HepG2 (cell line): Measurements from ENCODE around the gene ING2.

Experiments
- ATAD3A ChIP-seq: sonication (generic); formaldehyde crosslinking; IDR thresholded peaks from 2 replicates; pipeline ENCODE4 v1.4.0; 2020; ENCODE audit warnings: missing genetic modification reagents
- CBX5 ChIP-seq: sonication (generic); formaldehyde crosslinking; IDR thresholded peaks from 2 replicates; pipeline ENCODE4 v1.4.0; 2020; ENCODE audit warnings: missing genetic modification reagents, borderline replicate concordance
- CERS6 ChIP-seq: sonication (generic); formaldehyde crosslinking; IDR thresholded peaks from 2 replicates; pipeline ENCODE4 v1.5.0; 2020; ENCODE audit warnings: missing genetic modification reagents
- MAX ChIP-seq: IDR thresholded peaks from 2 replicates; pipeline ENCODE4 v1.6.1; 2012; ENCODE audit warnings: inconsistent platforms
- MIER3 ChIP-seq: IDR thresholded peaks from 2 replicates; pipeline ENCODE4 v1.6.1; 2016; ENCODE audit warnings: missing compliant biosample characterization, borderline replicate concordance
- NR3C1 ChIP-seq: sonication (generic); formaldehyde crosslinking; IDR thresholded peaks from 2 replicates; pipeline ENCODE4 v1.4.0; 2020; ENCODE audit warnings: missing genetic modification reagents
- PAX8 ChIP-seq: sonication (generic); formaldehyde crosslinking; IDR thresholded peaks from 2 replicates; pipeline ENCODE4 v1.8.0; 2022; ENCODE audit warnings: mild to moderate bottlenecking, missing genetic modification reagents, borderline replicate concordance
- PCBP2 ChIP-seq: fragments of 200-400 bp; formaldehyde crosslinking; optimal IDR thresholded peaks from 2 replicates; pipeline ENCODE3; 2018; ENCODE audit warnings: low read length, low read depth; ENCODE audit not compliant: poor library complexity, severe bottlenecking
- POLR2A ChIP-seq, 2 experiments: IDR thresholded peaks; 2 replicates each; pipeline ENCODE4 v1.6.1; 2011; ENCODE audit warnings: low read depth in 2 of 2, low read length in 2 of 2, mild to moderate bottlenecking in 1 of 2, moderate library complexity in 1 of 2; ENCODE audit not compliant: insufficient read depth in 1 of 2
- RXRA ChIP-seq: sonication (generic); formaldehyde crosslinking; IDR thresholded peaks from 2 replicates; pipeline ENCODE4 v1.5.1; 2020; ENCODE audit warnings: missing genetic modification reagents
- TCF12 ChIP-seq, 2 experiments: fragments of 450-650 bp in 1 of 2; sonication (generic) in 1 of 2; formaldehyde crosslinking in 1 of 2; IDR thresholded peaks; 2 replicates each; pipeline versions ENCODE4 v1.6.1 to v1.8.0; 2017 to 2022; ENCODE audit warnings: antibody characterized with exemption in 1 of 2, mild to moderate bottlenecking in 1 of 2, missing genetic modification reagents in 1 of 2, moderate library complexity in 1 of 2
- TF ChIP-seq, protein P1 (sequence below): sonication (generic); formaldehyde crosslinking; IDR thresholded peaks from 2 replicates; pipeline ENCODE4 v1.5.0; 2020; ENCODE audit warnings: mild to moderate bottlenecking, missing genetic modification reagents, moderate library complexity
- TF ChIP-seq, protein P2 (sequence below): sonication (generic); formaldehyde crosslinking; IDR thresholded peaks from 2 replicates; pipeline ENCODE4 v1.5.0; 2020; ENCODE audit warnings: missing genetic modification reagents
- TF ChIP-seq, protein P3 (sequence below), 2 experiments: IDR thresholded peaks; 2 replicates each; pipeline ENCODE4 v1.6.1; 2011 to 2012; ENCODE audit warnings: low read length in 2 of 2, borderline replicate concordance in 1 of 2, low read depth in 1 of 2, mild to moderate bottlenecking in 1 of 2, moderate library complexity in 1 of 2

- TF ChIP-seq, protein P1, sequence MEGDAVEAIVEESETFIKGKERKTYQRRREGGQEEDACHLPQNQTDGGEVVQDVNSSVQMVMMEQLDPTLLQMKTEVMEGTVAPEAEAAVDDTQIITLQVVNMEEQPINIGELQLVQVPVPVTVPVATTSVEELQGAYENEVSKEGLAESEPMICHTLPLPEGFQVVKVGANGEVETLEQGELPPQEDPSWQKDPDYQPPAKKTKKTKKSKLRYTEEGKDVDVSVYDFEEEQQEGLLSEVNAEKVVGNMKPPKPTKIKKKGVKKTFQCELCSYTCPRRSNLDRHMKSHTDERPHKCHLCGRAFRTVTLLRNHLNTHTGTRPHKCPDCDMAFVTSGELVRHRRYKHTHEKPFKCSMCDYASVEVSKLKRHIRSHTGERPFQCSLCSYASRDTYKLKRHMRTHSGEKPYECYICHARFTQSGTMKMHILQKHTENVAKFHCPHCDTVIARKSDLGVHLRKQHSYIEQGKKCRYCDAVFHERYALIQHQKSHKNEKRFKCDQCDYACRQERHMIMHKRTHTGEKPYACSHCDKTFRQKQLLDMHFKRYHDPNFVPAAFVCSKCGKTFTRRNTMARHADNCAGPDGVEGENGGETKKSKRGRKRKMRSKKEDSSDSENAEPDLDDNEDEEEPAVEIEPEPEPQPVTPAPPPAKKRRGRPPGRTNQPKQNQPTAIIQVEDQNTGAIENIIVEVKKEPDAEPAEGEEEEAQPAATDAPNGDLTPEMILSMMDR, result no peak
- TF ChIP-seq RXRA (CRISPR knock-in tag) (no peak), MAX (no peak), CBX5 (CRISPR knock-in tag) (no peak), MIER3 (CRISPR knock-in tag) (no peak), POLR2A (IDR thresholded peaks at IDR 0.05; ENCODE audit: insufficient read depth in 1 of 2, low read depth in 2 of 2, low read length in 2 of 2) (no peak), CERS6 (no peak), PAX8 (CRISPR knock-in tag) (no peak), ATAD3A (CRISPR knock-in tag) (no peak), TCF12 (IDR thresholded peaks at IDR 0.05) (no peak), TCF12 (CRISPR knock-in tag; IDR thresholded peaks at IDR 0.05) (no peak), NR3C1 (CRISPR knock-in tag) (no peak), PCBP2 (no peak)
- TF ChIP-seq, protein P2, sequence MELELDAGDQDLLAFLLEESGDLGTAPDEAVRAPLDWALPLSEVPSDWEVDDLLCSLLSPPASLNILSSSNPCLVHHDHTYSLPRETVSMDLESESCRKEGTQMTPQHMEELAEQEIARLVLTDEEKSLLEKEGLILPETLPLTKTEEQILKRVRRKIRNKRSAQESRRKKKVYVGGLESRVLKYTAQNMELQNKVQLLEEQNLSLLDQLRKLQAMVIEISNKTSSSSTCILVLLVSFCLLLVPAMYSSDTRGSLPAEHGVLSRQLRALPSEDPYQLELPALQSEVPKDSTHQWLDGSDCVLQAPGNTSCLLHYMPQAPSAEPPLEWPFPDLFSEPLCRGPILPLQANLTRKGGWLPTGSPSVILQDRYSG (CRISPR knock-in tag), result no peak
- TF ChIP-seq, protein P3, sequence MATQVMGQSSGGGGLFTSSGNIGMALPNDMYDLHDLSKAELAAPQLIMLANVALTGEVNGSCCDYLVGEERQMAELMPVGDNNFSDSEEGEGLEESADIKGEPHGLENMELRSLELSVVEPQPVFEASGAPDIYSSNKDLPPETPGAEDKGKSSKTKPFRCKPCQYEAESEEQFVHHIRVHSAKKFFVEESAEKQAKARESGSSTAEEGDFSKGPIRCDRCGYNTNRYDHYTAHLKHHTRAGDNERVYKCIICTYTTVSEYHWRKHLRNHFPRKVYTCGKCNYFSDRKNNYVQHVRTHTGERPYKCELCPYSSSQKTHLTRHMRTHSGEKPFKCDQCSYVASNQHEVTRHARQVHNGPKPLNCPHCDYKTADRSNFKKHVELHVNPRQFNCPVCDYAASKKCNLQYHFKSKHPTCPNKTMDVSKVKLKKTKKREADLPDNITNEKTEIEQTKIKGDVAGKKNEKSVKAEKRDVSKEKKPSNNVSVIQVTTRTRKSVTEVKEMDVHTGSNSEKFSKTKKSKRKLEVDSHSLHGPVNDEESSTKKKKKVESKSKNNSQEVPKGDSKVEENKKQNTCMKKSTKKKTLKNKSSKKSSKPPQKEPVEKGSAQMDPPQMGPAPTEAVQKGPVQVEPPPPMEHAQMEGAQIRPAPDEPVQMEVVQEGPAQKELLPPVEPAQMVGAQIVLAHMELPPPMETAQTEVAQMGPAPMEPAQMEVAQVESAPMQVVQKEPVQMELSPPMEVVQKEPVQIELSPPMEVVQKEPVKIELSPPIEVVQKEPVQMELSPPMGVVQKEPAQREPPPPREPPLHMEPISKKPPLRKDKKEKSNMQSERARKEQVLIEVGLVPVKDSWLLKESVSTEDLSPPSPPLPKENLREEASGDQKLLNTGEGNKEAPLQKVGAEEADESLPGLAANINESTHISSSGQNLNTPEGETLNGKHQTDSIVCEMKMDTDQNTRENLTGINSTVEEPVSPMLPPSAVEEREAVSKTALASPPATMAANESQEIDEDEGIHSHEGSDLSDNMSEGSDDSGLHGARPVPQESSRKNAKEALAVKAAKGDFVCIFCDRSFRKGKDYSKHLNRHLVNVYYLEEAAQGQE (IDR thresholded peaks at IDR 0.05; ENCODE audit: borderline replicate concordance in 1 of 2, low read depth in 1 of 2, low read length in 2 of 2), result no peak
Observed at GRCh38 chr4:183532821-183533220, 28.0 kb downstream of the ING2 start.
